KMS-11 (cell line): ENCODE results near the gene GRID1.

Source experiments
- H2AFZ ChIP-seq: fragments of 200-600 bp; sonication (generic); 2 replicates; pipeline ENCODE4 v1.6.1; 2016; ENCODE audit warnings: antibody characterized with exemption, mixed run types, low read depth
- H3K27ac ChIP-seq: fragments of 200-600 bp; sonication (generic); 2 replicates; pipeline ENCODE4 v1.6.1; 2016; ENCODE audit warnings: mild to moderate bottlenecking, mixed run types
- H3K27me3 ChIP-seq: fragments of 200-600 bp; sonication (generic); 2 replicates; pipeline ENCODE4 v1.6.1; 2017; ENCODE audit warnings: mild to moderate bottlenecking, low read depth, mixed run types, moderate library complexity; ENCODE audit not compliant: insufficient read depth
- H3K36me3 ChIP-seq: fragments of 200-600 bp; sonication (generic); 2 replicates; pipeline ENCODE4 v1.6.1; 2017; ENCODE audit warnings: mild to moderate bottlenecking, mixed run types; ENCODE audit not compliant: insufficient read depth
- H3K4me1 ChIP-seq: fragments of 200-600 bp; sonication (generic); 2 replicates; pipeline ENCODE4 v1.6.1; 2016; ENCODE audit warnings: mild to moderate bottlenecking, low read depth, mixed run types; ENCODE audit not compliant: poor library complexity, severe bottlenecking
- H3K4me2 ChIP-seq: fragments of 200-600 bp; sonication (generic); 2 replicates; pipeline ENCODE4 v1.7.0; 2016; ENCODE audit warnings: mild to moderate bottlenecking, mixed run types
- H3K4me3 ChIP-seq: fragments of 200-600 bp; sonication (generic); IDR thresholded peaks from 2 replicates; pipeline ENCODE4 v1.6.1; 2017; ENCODE audit warnings: low read depth, low read length, mixed read lengths; ENCODE audit not compliant: insufficient read depth
- H3K79me2 ChIP-seq: fragments of 200-600 bp; sonication (generic); 2 replicates; pipeline ENCODE4 v1.6.1; 2016; ENCODE audit warnings: low read depth, mixed run types; ENCODE audit not compliant: insufficient read depth
- H3K9ac ChIP-seq: fragments of 200-600 bp; sonication (generic); 2 replicates; pipeline ENCODE4 v1.6.1; 2016; ENCODE audit warnings: mild to moderate bottlenecking, mixed run types
- H4K20me1 ChIP-seq: fragments of 200-600 bp; sonication (generic); 2 replicates; pipeline ENCODE4 v1.6.1; 2016; ENCODE audit warnings: mild to moderate bottlenecking, mixed run types; ENCODE audit not compliant: insufficient read depth
- CTCF ChIP-seq: fragments of 200-600 bp; sonication (generic); conservative IDR thresholded peaks from 2 replicates; pipeline ENCODE4 v1.6.1; 2017; ENCODE audit warnings: low read depth, mild to moderate bottlenecking, antibody characterized with exemption, low read length, moderate library complexity, mixed read lengths

The GRID1 gene

DNA sequence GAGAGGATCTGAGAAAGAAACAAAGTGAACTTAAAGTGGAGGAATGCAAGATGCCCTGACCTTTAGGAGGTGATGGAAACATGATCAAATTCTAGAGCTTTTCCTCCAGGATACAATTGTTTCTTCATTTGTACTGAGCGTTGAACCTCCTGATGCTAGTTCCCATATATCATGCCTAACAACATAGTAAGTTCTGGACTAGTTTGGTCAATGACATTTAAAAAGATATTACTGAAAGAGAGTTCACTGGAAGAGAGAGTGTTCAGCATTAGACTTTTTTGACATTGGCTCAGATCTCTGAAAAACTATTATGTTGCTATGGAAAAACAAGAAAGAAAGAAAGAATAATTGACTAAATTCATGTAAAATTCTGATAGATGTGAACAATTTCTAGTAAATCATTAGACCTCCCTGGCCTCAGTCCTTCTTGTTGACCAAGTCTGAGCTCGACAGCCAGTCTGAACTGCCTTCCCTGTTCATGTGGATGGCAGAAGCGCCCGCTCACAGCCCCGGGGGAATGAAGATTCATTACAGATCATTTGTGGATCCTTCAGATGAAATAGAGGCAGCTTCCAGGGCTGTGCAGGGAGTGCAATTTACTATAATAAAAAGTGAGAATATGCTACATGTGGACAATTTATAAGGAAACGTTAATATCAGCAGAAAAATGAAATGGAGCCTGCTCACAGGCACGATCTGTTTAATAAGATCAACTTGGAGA is 442.1 kb downstream of the GRID1 start:
- TF ChIP-seq CTCF = no peak
- no peak overlapping the region for H3K9ac ChIP-seq
- no peaks in the 10 kb centered on the region for H3K27me3 ChIP-seq
- no peak overlapping the region for H2AFZ ChIP-seq
- H3K4me1 ChIP-seq = no peaks in the 10 kb centered on the region
- no peaks in the 10 kb centered on the region for H3K79me2 ChIP-seq
- H3K27ac ChIP-seq = no peak overlapping the region
- no peak overlapping the region for H3K4me3 ChIP-seq
- H4K20me1 ChIP-seq = no peaks in the 10 kb centered on the region
- H3K36me3 ChIP-seq = no peaks in the 10 kb centered on the region
- no peak overlapping the region for H3K4me2 ChIP-seq

DNA sequence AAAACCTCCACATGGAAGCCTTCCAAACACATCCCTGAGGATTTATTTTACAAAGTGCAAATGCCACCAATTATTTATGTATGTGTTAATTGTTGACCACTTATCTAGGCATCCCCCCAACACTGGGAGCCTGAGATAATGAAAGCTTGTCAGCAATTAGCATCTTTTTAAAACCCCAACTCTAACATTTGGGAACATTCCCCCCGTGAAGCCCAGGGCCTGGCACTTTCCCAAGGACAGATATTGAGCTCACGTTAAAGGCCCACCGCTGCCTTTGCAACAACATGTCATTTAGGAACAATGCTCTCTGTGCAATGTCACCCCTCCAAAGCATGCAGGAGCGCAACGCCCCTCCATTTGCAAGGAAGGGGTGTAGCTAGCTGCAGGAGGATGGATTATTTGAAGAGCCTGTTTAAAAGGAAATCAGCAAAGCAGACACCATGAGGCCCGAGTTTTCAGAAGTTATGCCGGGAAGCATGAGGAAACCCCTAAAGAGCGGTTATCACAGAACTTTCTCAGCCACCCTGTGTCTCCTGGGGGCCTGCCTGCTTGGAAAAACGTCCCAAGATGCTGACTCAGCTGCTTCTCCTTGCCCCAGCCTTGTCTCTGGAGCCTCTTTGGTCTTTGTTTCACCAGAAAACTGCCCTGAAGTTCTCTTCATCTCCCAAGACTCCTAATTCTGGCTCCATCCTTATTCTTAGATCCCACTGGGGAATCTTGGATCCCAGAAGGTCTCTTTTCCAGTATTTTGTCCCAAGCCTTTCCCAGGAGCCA is 444.1 kb downstream of the GRID1 start:
- H3K9ac ChIP-seq = no peak overlapping the region
- H4K20me1 ChIP-seq = no peaks in the 10 kb centered on the region
- H3K27ac ChIP-seq = no peak overlapping the region
- no peak for TF ChIP-seq CTCF
- H3K36me3 ChIP-seq = no peaks in the 10 kb centered on the region
- no peaks in the 10 kb centered on the region for H3K79me2 ChIP-seq
- no peak overlapping the region for H3K4me2 ChIP-seq
- no peaks in the 10 kb centered on the region for H3K27me3 ChIP-seq
- H3K4me1 ChIP-seq = no peaks in the 10 kb centered on the region
- no peak overlapping the region for H2AFZ ChIP-seq
- no peak overlapping the region for H3K4me3 ChIP-seq

DNA sequence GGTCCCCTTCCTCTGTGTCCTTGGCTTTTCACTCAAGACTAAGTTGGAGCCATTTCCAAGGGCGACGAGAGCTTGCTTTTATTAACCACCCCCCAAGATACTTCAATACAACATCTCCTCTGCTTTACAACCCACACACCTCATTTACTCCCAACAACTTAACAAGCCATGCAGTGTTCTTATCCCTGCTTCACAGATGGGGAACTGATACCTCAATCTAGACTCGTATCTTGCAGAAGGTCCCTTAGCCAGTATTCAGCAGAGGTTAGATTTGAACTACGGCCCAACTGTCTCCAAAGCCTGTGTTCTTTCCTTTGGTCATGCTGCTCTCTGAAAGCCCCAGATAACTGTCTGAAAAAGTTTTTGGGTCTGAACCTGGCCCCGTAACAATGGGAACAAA is 444.8 kb downstream of the GRID1 start:
- H3K27me3 ChIP-seq = no peaks in the 10 kb centered on the region
- H3K4me3 ChIP-seq = no peak overlapping the region
- no peaks in the 10 kb centered on the region for H3K36me3 ChIP-seq
- H3K4me2 ChIP-seq = no peak overlapping the region
- H3K9ac ChIP-seq = no peak overlapping the region
- no peak for TF ChIP-seq CTCF
- no peak overlapping the region for H3K27ac ChIP-seq
- no peaks in the 10 kb centered on the region for H4K20me1 ChIP-seq
- no peaks in the 10 kb centered on the region for H3K4me1 ChIP-seq
- no peaks in the 10 kb centered on the region for H3K79me2 ChIP-seq
- no peak overlapping the region for H2AFZ ChIP-seq

GRCh38 chr10:85920311-85920710 is 446.3 kb downstream of the GRID1 start:
- Histone ChIP-seq H3K36me3 (no peaks in the 10 kb centered on the region), H3K79me2 (no peaks in the 10 kb centered on the region), H3K9ac (no peak overlapping the region), H3K27me3 (no peaks in the 10 kb centered on the region), H3K4me3 (no peak overlapping the region), H4K20me1 (no peaks in the 10 kb centered on the region), H2AFZ (no peak overlapping the region), H3K4me1 (no peaks in the 10 kb centered on the region), H3K4me2 (no peak overlapping the region), H3K27ac (no peak overlapping the region)
- TF ChIP-seq CTCF = no peak
